ENCODE data around the gene LBHD2.

DNA sequence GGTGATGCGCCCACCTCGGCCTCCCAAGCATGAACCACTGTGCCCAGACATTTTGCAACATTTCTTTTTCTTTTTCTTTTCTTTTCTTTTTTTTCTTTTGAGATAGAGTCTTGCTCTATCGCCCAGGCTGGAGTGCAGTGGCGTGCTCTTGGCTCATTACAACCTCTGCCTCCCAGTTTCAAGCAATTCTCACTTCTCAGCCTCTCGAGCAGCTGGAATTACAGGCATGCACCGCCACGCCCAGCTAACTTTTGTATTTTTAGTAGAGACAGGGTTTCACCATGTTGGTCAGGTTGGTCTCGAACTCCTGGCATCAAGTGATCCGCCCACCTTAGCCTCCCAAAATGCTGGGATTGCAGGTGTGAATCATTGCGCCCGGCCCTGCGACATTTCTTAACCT is 19.0 kb upstream of the LBHD2 start:
- TF ChIP-seq, protein P1, sequence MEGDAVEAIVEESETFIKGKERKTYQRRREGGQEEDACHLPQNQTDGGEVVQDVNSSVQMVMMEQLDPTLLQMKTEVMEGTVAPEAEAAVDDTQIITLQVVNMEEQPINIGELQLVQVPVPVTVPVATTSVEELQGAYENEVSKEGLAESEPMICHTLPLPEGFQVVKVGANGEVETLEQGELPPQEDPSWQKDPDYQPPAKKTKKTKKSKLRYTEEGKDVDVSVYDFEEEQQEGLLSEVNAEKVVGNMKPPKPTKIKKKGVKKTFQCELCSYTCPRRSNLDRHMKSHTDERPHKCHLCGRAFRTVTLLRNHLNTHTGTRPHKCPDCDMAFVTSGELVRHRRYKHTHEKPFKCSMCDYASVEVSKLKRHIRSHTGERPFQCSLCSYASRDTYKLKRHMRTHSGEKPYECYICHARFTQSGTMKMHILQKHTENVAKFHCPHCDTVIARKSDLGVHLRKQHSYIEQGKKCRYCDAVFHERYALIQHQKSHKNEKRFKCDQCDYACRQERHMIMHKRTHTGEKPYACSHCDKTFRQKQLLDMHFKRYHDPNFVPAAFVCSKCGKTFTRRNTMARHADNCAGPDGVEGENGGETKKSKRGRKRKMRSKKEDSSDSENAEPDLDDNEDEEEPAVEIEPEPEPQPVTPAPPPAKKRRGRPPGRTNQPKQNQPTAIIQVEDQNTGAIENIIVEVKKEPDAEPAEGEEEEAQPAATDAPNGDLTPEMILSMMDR (IDR thresholded peaks at IDR 0.05) = no peak
- TF ChIP-seq POLR2A (IDR thresholded peaks at IDR 0.05) = no peak

All from thyroid gland (tissue), 4 donors.